GM12864 (cell line): ENCODE measurements around the gene NELFB.

Source experiments
- DNase-seq: peaks from one replicate; pipeline ENCODE4 v3.0.0-alpha.2; 2011; ENCODE audit warnings: low read depth
- H3K4me3 ChIP-seq: 2 replicates; pipeline ENCODE4 v1.5.1; 2011; ENCODE audit warnings: mild to moderate bottlenecking, low read depth, low read length, control low read depth
- CTCF ChIP-seq: IDR thresholded peaks from 2 replicates; pipeline ENCODE4 v1.5.1; 2011; ENCODE audit warnings: low read depth, mild to moderate bottlenecking, moderate library complexity, low read length, control low read depth, inconsistent platforms; ENCODE audit errors: missing control alignments

Gene NELFB

GRCh38 chr9:137229903-137230704 lies 25.0 kb upstream of the NELFB start:
- TF ChIP-seq CTCF, result no peak
- DNase-seq, result no peak
- no peak overlapping the region for H3K4me3 ChIP-seq

- no peak for DNase-seq
- TF ChIP-seq CTCF, result no peak
- no peak within 1 kb of the TSS for H3K4me3 ChIP-seq
Measured at GRCh38 chr9:137230705-137231371, 24.3 kb upstream of the NELFB start, which contains the start of gene SLC34A3. TSS of gene SLC34A3 (plus strand) at chr9:137230901. CDS start at chr9:137231703, 802 bp downstream.

GRCh38 chr9:137231372-137232039 lies 23.6 kb upstream of the NELFB start:
- DNase-seq, result no peak
- H3K4me3 ChIP-seq, result no peak overlapping the region
- TF ChIP-seq CTCF, result no peak

GRCh38 chr9:137232101-137232500 lies 23.0 kb upstream of the NELFB start:
- TF ChIP-seq CTCF, result no peak

GRCh38 chr9:137232510-137232909 lies 22.6 kb upstream of the NELFB start:
- DNase-seq, result no peak
- H3K4me3 ChIP-seq, result no peak overlapping the region
- TF ChIP-seq CTCF, result no peak

More at GRCh38 chr9:137232101-137232500, 23.0 kb upstream of the NELFB start:
- H3K4me3 ChIP-seq, result no peak overlapping the region
- no peak for DNase-seq

- no peak overlapping the region for H3K4me3 ChIP-seq
- no peak for DNase-seq
- TF ChIP-seq CTCF, result no peak
Measured at GRCh38 chr9:137233143-137233980, 21.8 kb upstream of the NELFB start.
